HG02981 (cell line): Measurements from ENCODE around the gene ATF5.

Experiments used
- ATAC-seq: cut with Tn5 transposase; IDR thresholded peaks from one replicate; pipeline ENCODE4 v1.9.1; 2021; ENCODE audit warnings: mild to moderate bottlenecking, moderate library complexity; ENCODE audit not compliant: unreplicated experiment

ATF5 gene

GRCh38 chr19:49929121-49929610 lies at the start of gene ATF5, which contains the start of gene NUP62:
ATF5 (plus strand) TSS chr19:49929205; CDS start chr19:49930851, 1,646 bp downstream.
NUP62 (minus strand) TSS chr19:49929504; CDS start chr19:49909807, 19,697 bp downstream.
- peak; percentile 53 for ATAC-seq

- ATAC-seq = no peak
Observed at GRCh38 chr19:49879243-49879963, 49.6 kb upstream of the ATF5 start.

GRCh38 chr19:49880162-49880869 lies 48.7 kb upstream of the ATF5 start:
- no peak for ATAC-seq

- no peak for ATAC-seq
Observed at GRCh38 chr19:49881186-49881585, 47.8 kb upstream of the ATF5 start.

GRCh38 chr19:49881672-49882394 lies 47.2 kb upstream of the ATF5 start:
- no peak for ATAC-seq

GRCh38 chr19:49882643-49883042 lies 46.4 kb upstream of the ATF5 start:
- ATAC-seq = no peak

- no peak for ATAC-seq
Observed at GRCh38 chr19:49883094-49883493, 45.9 kb upstream of the ATF5 start.

- ATAC-seq = no peak
Observed at GRCh38 chr19:49884109-49884508, 44.9 kb upstream of the ATF5 start.

GRCh38 chr19:49884760-49885159 lies 44.2 kb upstream of the ATF5 start:
- no peak for ATAC-seq

- ATAC-seq = no peak
Observed at GRCh38 chr19:49887037-49887664, 41.9 kb upstream of the ATF5 start.

GRCh38 chr19:49887665-49888509 lies 41.1 kb upstream of the ATF5 start:
- ATAC-seq = no peak

GRCh38 chr19:49888510-49888824 lies 40.5 kb upstream of the ATF5 start:
- no peak for ATAC-seq

- no peak for ATAC-seq
Observed at GRCh38 chr19:49889038-49889686, 39.8 kb upstream of the ATF5 start.

- no peak for ATAC-seq
Observed at GRCh38 chr19:49889687-49890348, 39.2 kb upstream of the ATF5 start.

GRCh38 chr19:49890349-49891311 lies 38.4 kb upstream of the ATF5 start:
- ATAC-seq = no peak

- no peak for ATAC-seq
Observed at GRCh38 chr19:49891393-49891792, 37.6 kb upstream of the ATF5 start.

- no peak for ATAC-seq
Observed at GRCh38 chr19:49892716-49893115, 36.3 kb upstream of the ATF5 start.

- no peak for ATAC-seq
Observed at GRCh38 chr19:49894011-49894664, 34.9 kb upstream of the ATF5 start.
